K562 (cell line): ENCODE data around the gene POLR3K. TPM values are rescaled to one million over a fixed set of nuclear protein-coding genes. Genes with fewer than 3 reads are reported as not detected.
A peak's percentile ranks its signal among the peaks of the same experiment; 100 is the strongest.

Source experiments
- ATAC-seq: fragments of 200-7000 bp; cut with Tn5 transposase; 3 replicates; pipeline ENCODE4 v1.9.1; 2020; ENCODE audit warnings: moderate library complexity
- BruUV-seq: library from RNA; stranded (reverse); fragments of 400-500 nt; replicated peaks from 2 replicates; lab custom pipeline; 2021; lab: Mats Ljungman, UMichigan
- CTCF ChIA-PET: fragments of 300-600 bp; formaldehyde crosslinking; extraction: SDS; loops from one replicate; lab custom pipeline; 2021; ENCODE audit warnings: low intra/inter-chr PET ratio; lab: Yijun Ruan, JAX
- POLR2A ChIA-PET: fragments of 300-600, 350-650 bp; sonication (Branson Sonifier 250); formaldehyde crosslinking; extraction: SDS; loops from one replicate; lab custom pipeline; 2021; ENCODE audit warnings: antibody characterized with exemption, inconsistent platforms; lab: Yijun Ruan, JAX
- DNase-seq, 4 experiments: peaks; one replicate each; pipeline versions ENCODE4 v3.0.0 to v3.0.0-alpha.2; 2011 to 2018; ENCODE audit warnings: low spot score in 3 of 4, mixed read lengths in 3 of 4; ENCODE audit errors: extremely low read depth in 1 of 4
- FAIRE-seq: peaks from 2 replicates; lab custom pipeline; 2011; peaks lifted over from hg19 to GRCh38; lab: Jason Lieb, UNC
- H2AFZ ChIP-seq: 2 replicates; pipeline ENCODE4 v1.6.0; 2011; ENCODE audit warnings: low read depth, low read length, control low read depth, inconsistent platforms
- H3K27ac ChIP-seq: fragments of 200-600 bp; 3 replicates; pipeline ENCODE4 v1.8.0; 2011; ENCODE audit warnings: low read depth, mild to moderate bottlenecking, control low read depth, inconsistent platforms, low read length, moderate library complexity, mixed read lengths; ENCODE audit errors: extremely low read depth
- H3K27me3 ChIP-seq, 2 experiments: fragments of 300-600 bp in 1 of 2; 2 replicates in 1 of 2; 3 replicates in 1 of 2; pipeline versions ENCODE4 v1.6.0 to v1.8.0; 2011; ENCODE audit warnings: inconsistent platforms in 2 of 2, low read length in 2 of 2, mild to moderate bottlenecking in 1 of 2, mixed read lengths in 1 of 2, moderate library complexity in 1 of 2; ENCODE audit not compliant: control insufficient read depth in 2 of 2, insufficient read depth in 2 of 2
- H3K36me3 ChIP-seq: fragments of 300-600 bp; 3 replicates; pipeline ENCODE4 v1.8.0; 2011; ENCODE audit warnings: mild to moderate bottlenecking, low read length, inconsistent platforms; ENCODE audit not compliant: control insufficient read depth, insufficient read depth
- H3K4me1 ChIP-seq, 2 experiments: fragments of 200-600 bp in 1 of 2; replicated peaks in 1 of 2; 2 replicates in 1 of 2; 3 replicates in 1 of 2; pipeline versions ENCODE4 v1.5.1 to v1.8.0; 2011; ENCODE audit warnings: inconsistent platforms in 2 of 2, low read length in 2 of 2, mild to moderate bottlenecking in 1 of 2, mixed read lengths in 1 of 2, moderate library complexity in 1 of 2; ENCODE audit not compliant: control insufficient read depth in 2 of 2, insufficient read depth in 2 of 2
- H3K4me2 ChIP-seq: 2 replicates; pipeline ENCODE4 v1.6.1; 2011; ENCODE audit warnings: low read length, control low read depth, inconsistent platforms, mixed read lengths; ENCODE audit not compliant: insufficient read depth
- H3K4me3 ChIP-seq: fragments of 200-600 bp; sonication (generic), shearing (Covaris generic); 2 replicates; pipeline ENCODE4 v1.5.1; 2016; ENCODE audit warnings: control low read depth, inconsistent platforms
- H3K79me2 ChIP-seq: fragments of 200-600 bp; 3 replicates; pipeline ENCODE4 v1.8.0; 2011; ENCODE audit warnings: low read length, inconsistent platforms; ENCODE audit not compliant: control insufficient read depth, insufficient read depth
- H3K9ac ChIP-seq, 2 experiments: 2 replicates each; pipeline versions ENCODE4 v1.6.0 to v1.6.1; 2011; ENCODE audit warnings: low read depth in 2 of 2, low read length in 2 of 2, control low read depth in 1 of 2, inconsistent platforms in 1 of 2, mild to moderate bottlenecking in 1 of 2, mixed read lengths in 1 of 2; ENCODE audit not compliant: insufficient read depth in 1 of 2
- H3K9me1 ChIP-seq: one replicate; pipeline ENCODE4 v1.6.0; 2011; ENCODE audit warnings: inconsistent platforms, mild to moderate bottlenecking, low read length, moderate library complexity; ENCODE audit not compliant: control insufficient read depth, insufficient read depth
- H3K9me3 ChIP-seq: replicated peaks from 2 replicates; pipeline ENCODE4 v1.5.1; 2011; ENCODE audit warnings: low read depth, low read length, inconsistent platforms; ENCODE audit not compliant: control insufficient read depth, insufficient read depth
- H4K20me1 ChIP-seq: replicated peaks from 2 replicates; pipeline ENCODE4 v1.6.1; 2011; ENCODE audit warnings: low read length, inconsistent platforms, mixed read lengths; ENCODE audit not compliant: control insufficient read depth, insufficient read depth
- CEBPG ChIP-seq, 3 experiments: fragments of 200-800 bp in 1 of 3; sonication (Bioruptor generic) in 1 of 3; sonication (generic) in 1 of 3; formaldehyde crosslinking in 1 of 3; IDR thresholded peaks in 2 of 3; conservative IDR thresholded peaks in 1 of 3; 2 replicates each; pipeline versions ENCODE4 v1.6.1 to v1.8.0; 2016 to 2022; ENCODE audit warnings: missing compliant biosample characterization in 2 of 3, missing genetic modification characterization in 2 of 3, mild to moderate bottlenecking in 1 of 3, missing genetic modification reagents in 1 of 3
- CREB1 ChIP-seq, 2 experiments: sonication (generic) in 1 of 2; formaldehyde crosslinking in 1 of 2; IDR thresholded peaks; 2 replicates each; pipeline versions ENCODE4 v1.6.1 to v1.8.0; 2012 to 2022; ENCODE audit warnings: inconsistent platforms in 1 of 2, mild to moderate bottlenecking in 1 of 2, missing genetic modification reagents in 1 of 2, moderate library complexity in 1 of 2
- DNMT1 ChIP-seq: fragments of 450-650 bp; IDR thresholded peaks from 2 replicates; pipeline ENCODE4 v1.6.1; 2016; ENCODE audit warnings: antibody characterized with exemption, mild to moderate bottlenecking
- ILK ChIP-seq: fragments of 450-650 bp; IDR thresholded peaks from 2 replicates; pipeline ENCODE4 v1.6.1; 2016; ENCODE audit warnings: missing genetic modification characterization, low read depth, mild to moderate bottlenecking, missing compliant biosample characterization, moderate library complexity, borderline replicate concordance
- KDM1A ChIP-seq, 2 experiments: fragments of 450-650 bp; IDR thresholded peaks; 2 replicates each; pipeline ENCODE4 v1.6.1; 2016; ENCODE audit warnings: mild to moderate bottlenecking in 2 of 2
- TCFL5 ChIP-seq: fragments of 250-450 bp; sonication (Bioruptor Pico); conservative IDR thresholded peaks from 2 replicates; pipeline ENCODE4 v1.6.1; 2021; ENCODE audit warnings: mild to moderate bottlenecking, moderate library complexity, matching md5 sums
- TRIM28 ChIP-seq: fragments of 450-650 bp; IDR thresholded peaks from 2 replicates; pipeline ENCODE4 v1.6.1; 2017
- WGBS: fragments of 100-300 bp; shearing (Covaris generic); methylation state at CpG from one replicate; pipeline ENCODE4 v1.1.6; 2016; ENCODE audit warnings: low coverage, mixed read lengths; ENCODE audit not compliant: insufficient coverage; ENCODE audit errors: missing lambda C conversion rate; 5-methylcytosine and 5-hydroxymethylcytosine counted together
- in situ Hi-C: fragments of 300-500 bp; cut with MboI; formaldehyde crosslinking; loops from 4 replicates; pipeline ENCODE4 v1.15.0; 2018; ENCODE audit warnings: inconsistent platforms, mixed read lengths
- intact Hi-C: fragments of 100-400 bp; cut with micrococcal nuclease; formaldehyde crosslinking; loops from 2 replicates; pipeline ENCODE4 v1.14.2; 2022
- polyA plus RNA-seq, 8 experiments: library from polyadenylated mRNA; depleted of rRNA in 4 of 8; stranded (reverse) in 5 of 8; unstranded in 3 of 8; fragments of >200 nt; fragmentation: Nextera tagmentation in 2 of 8; fragmentation: Illumina TruSeq in 1 of 8; extraction: Ambion mirVana in 2 of 8; extraction: Trizol in 1 of 8; gene quantifications; 2 replicates each; pipeline versions ENCODE4 v1.2.1 to v1.2.3, GENCODE V29; 2011 to 2014; ENCODE audit warnings: inconsistent platforms in 1 of 8, missing spikeins in 1 of 8
- total RNA-seq, 7 experiments: library from RNA; depleted of rRNA in 6 of 7; stranded (reverse); fragments of >200 nt in 6 of 7; fragmentation: Illumina TruSeq in 2 of 7; extraction: Trizol in 2 of 7; gene quantifications; 2 replicates each; pipeline versions ENCODE4 v1.2.1 to v1.2.3, GENCODE V29; 2011 to 2021; ENCODE audit warnings: low replicate concordance in 1 of 7

The POLR3K gene
- total and polyA plus RNA-seq, 9 of the 15 experiments (the other 6 are each of a cell fraction or from before 2014, with no cell fraction given) = 42.1 to 315 (median 86.7) TPM

- intact Hi-C loops = no loop called here
- ATAC-seq (no peak), FAIRE-seq (no peak)
- Histone ChIP-seq H2AFZ (no peak overlapping the region), H4K20me1 (no peaks in the 10 kb centered on the region; the same call in none of the 2 replicates), H3K27ac (no peak overlapping the region; the same call in 2 of the 3 replicates), H3K9me1 (peaks cover 2% of the 10 kb centered on the region), H3K4me1 (peaks cover 7 to 22% of the 10 kb centered on the region in 2 experiments; a peak in 3 of 5 replicates)
- 96% methylated on average over 16 of the region's 17 CpGs for WGBS
- POLR2A ChIA-PET = interaction anchor here (0.6 to 1.4 kb wide), 5 partner anchors 8 to 330 kb away, joined by 3 to 4 read pairs (median 3); no protein-coding TSS in a partner anchor
- TF ChIP-seq KDM1A (IDR thresholded peaks at IDR 0.05) (no peak), ILK (tag) (no peak), CEBPG (CRISPR knock-in tag; IDR thresholded peaks at IDR 0.05) (no peak), CEBPG (tag; conservative IDR thresholded peaks at IDR 0.05 in 1 of 2, IDR thresholded peaks at IDR 0.05 in 1 of 2) (no peak), TCFL5 (CRISPR knock-in tag) (no peak), TRIM28 (no peak), DNMT1 (no peak), CREB1 (IDR thresholded peaks at IDR 0.05) (no peak), CREB1 (CRISPR knock-in tag; IDR thresholded peaks at IDR 0.05) (no peak)
- TF ChIP-seq, all 486 proteins: peak for 0
- Histone ChIP-seq H3K27me3 (no peaks in the 10 kb centered on the region), H3K4me3 (no peak overlapping the region), H3K36me3 (peaks cover 47% of the 10 kb centered on the region), H3K9ac (peak overlapping the region in 1 of 2 experiments; percentile 75; a peak in 2 of 4 replicates), H3K4me2 (no peak overlapping the region), H3K79me2 (peaks cover 45% of the 10 kb centered on the region), H3K9me3 (no peaks in the 10 kb centered on the region)
- CTCF ChIA-PET = no interaction called here
- BruUV-seq = no TSS peak
- in situ Hi-C loops = no loop called here
- DNase-seq = no peak
These were observed 3.0 kb upstream of the POLR3K start for GRCh38 chr16:56231-56927.
